Activated T-helper 2 cell treated with anti-CD3 and anti-CD28 coated beads, Interferon-gamma antibody, Interleukin-2, Interleukin-4, amounts not matched to agents 10 μg/mL and 5 μg/mL and 100 μg/mL, durations not matched to agents 14 hours and 24 hours and 36 hours (primary cell): ENCODE results near the gene C17orf107. TPM values are rescaled to one million over a fixed set of nuclear protein-coding genes. Genes with fewer than 3 reads are reported as not detected.

Experiments
- DNase-seq: peaks from one replicate; pipeline ENCODE4 v3.0.0; 2021; ENCODE audit warnings: low spot score
- H3K27ac Mint-ChIP-seq: one replicate; pipeline ENCODE4 v1.8.0; 2021; ENCODE audit warnings: mixed read lengths
- H3K27me3 Mint-ChIP-seq: one replicate; pipeline ENCODE4 v1.8.0; 2021; ENCODE audit warnings: low read depth, mixed read lengths
- H3K36me3 Mint-ChIP-seq: one replicate; pipeline ENCODE4 v1.8.0; 2021; ENCODE audit warnings: low read depth, mixed read lengths
- H3K4me1 Mint-ChIP-seq: one replicate; pipeline ENCODE4 v1.8.0; 2021; ENCODE audit warnings: low read depth, mixed read lengths
- H3K4me3 Mint-ChIP-seq: one replicate; pipeline ENCODE4 v1.8.0; 2021; ENCODE audit warnings: low read depth, mild to moderate bottlenecking, moderate library complexity, mixed read lengths
- H3K9me3 Mint-ChIP-seq: one replicate; pipeline ENCODE4 v1.8.0; 2021; ENCODE audit warnings: mixed read lengths
- intact Hi-C: fragments of 100-400 bp; cut with micrococcal nuclease; formaldehyde crosslinking; loops from one replicate; pipeline ENCODE4 v1.15.1; 2023
- total RNA-seq: library from RNA; stranded (reverse); gene quantifications from 2 replicates; pipeline ENCODE4 v1.2.3, GENCODE V29; 2022

The C17orf107 gene
- total RNA-seq, 1 donor from 2014 or later, result 1.3 TPM

- H3K27me3 Mint-ChIP-seq, result no peaks in the 10 kb centered on the region
- intact Hi-C loops, result no loop called here
- no peak overlapping the region for H3K27ac Mint-ChIP-seq
- no peaks in the 10 kb centered on the region for H3K9me3 Mint-ChIP-seq
- peaks cover 43% of the 10 kb centered on the region for H3K36me3 Mint-ChIP-seq
- no peak for DNase-seq
- peaks cover 26% of the 10 kb centered on the region for H3K4me1 Mint-ChIP-seq
- no peak overlapping the region for H3K4me3 Mint-ChIP-seq
Measured at GRCh38 chr17:4935650-4936049, 36.3 kb downstream of the C17orf107 start.

DNA sequence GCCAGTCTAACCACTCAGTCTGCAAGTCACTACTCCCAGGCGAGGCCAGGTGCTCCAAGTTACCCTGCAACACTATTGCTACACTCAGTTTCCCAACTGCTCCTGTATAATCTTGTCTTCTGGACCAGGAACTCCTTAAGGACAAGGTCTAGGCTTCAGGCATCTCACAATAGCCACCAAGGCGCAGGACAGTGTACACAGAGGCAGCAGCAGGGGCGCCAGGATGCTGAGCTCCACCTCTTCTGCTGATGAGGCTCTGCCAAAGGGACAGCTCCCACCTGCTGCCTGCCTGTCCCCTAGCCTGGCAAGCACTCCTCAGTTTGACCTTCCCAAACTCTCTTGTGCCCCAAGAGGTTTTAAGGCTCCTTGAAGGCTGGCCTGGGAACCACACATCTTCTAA, 37.1 kb downstream of the C17orf107 start:
- Mint-ChIP-seq H3K4me3 (no peak overlapping the region), H3K4me1 (peaks cover 31% of the 10 kb centered on the region), H3K27ac (no peak overlapping the region), H3K36me3 (peaks cover 48% of the 10 kb centered on the region), H3K27me3 (no peaks in the 10 kb centered on the region), H3K9me3 (no peaks in the 10 kb centered on the region)
- intact Hi-C loops, result no loop called here
- DNase-seq, result no peak

GRCh38 chr17:4937553-4937952, 38.2 kb downstream of the C17orf107 start:
- H3K27me3 Mint-ChIP-seq, result no peaks in the 10 kb centered on the region
- H3K27ac Mint-ChIP-seq, result no peak overlapping the region
- intact Hi-C loops, result no loop called here
- H3K9me3 Mint-ChIP-seq, result no peaks in the 10 kb centered on the region
- peak overlapping the region; percentile 100 for H3K4me3 Mint-ChIP-seq
- peaks cover 41% of the 10 kb centered on the region for H3K4me1 Mint-ChIP-seq
- DNase-seq, result no peak
- H3K36me3 Mint-ChIP-seq, result peaks cover 59% of the 10 kb centered on the region

DNA sequence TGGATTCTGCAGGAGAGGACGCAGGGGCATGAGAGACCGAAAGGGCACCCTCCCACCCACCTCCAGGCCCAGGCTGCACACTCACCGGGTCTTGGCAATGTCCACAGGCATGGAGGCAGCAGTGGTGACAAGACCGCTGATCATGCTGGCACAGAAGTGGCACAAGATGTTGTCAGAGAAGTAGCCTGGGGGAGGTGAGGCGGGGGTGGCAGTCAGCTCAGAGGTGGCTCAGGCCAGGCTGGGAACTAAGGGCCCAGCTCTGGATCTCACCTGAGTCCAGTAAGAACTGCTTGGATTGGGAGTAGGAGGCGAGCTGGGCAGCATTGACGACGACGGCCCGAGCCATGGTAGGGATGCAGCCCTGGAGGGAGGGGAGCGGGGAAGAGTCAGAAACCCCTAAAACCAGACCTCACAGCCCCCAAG, 38.7 kb downstream of the C17orf107 start:
- Mint-ChIP-seq H3K9me3 (no peaks in the 10 kb centered on the region), H3K4me3 (peak overlapping the region; percentile 100), H3K27me3 (no peaks in the 10 kb centered on the region), H3K36me3 (peaks cover 64% of the 10 kb centered on the region), H3K4me1 (peaks cover 44% of the 10 kb centered on the region), H3K27ac (no peak overlapping the region)
- DNase-seq, result no peak
- intact Hi-C loops, result no loop called here

- H3K27me3 Mint-ChIP-seq, result no peaks in the 10 kb centered on the region
- H3K36me3 Mint-ChIP-seq, result peaks cover 71% of the 10 kb centered on the region
- H3K4me3 Mint-ChIP-seq, result peak overlapping the region; percentile 100
- H3K4me1 Mint-ChIP-seq, result peaks cover 45% of the 10 kb centered on the region
- no peak for DNase-seq
- H3K27ac Mint-ChIP-seq, result peak overlapping the region; percentile 87
- intact Hi-C loops, result loop anchor here (1.0 kb wide), 1 partner anchor 30 kb away; no protein-coding TSS in a partner anchor
- no peaks in the 10 kb centered on the region for H3K9me3 Mint-ChIP-seq
Measured at GRCh38 chr17:4938688-4939545, 39.6 kb downstream of the C17orf107 start.

- Mint-ChIP-seq H3K27ac (peak overlapping the region; percentile 87), H3K4me3 (peak overlapping the region; percentile 100), H3K9me3 (no peaks in the 10 kb centered on the region), H3K27me3 (no peaks in the 10 kb centered on the region), H3K36me3 (peaks cover 75% of the 10 kb centered on the region), H3K4me1 (peaks cover 45% of the 10 kb centered on the region)
- intact Hi-C loops, result loop anchor here (1.0 kb wide), 1 partner anchor 30 kb away; no protein-coding TSS in a partner anchor
- DNase-seq, result no peak
Measured at GRCh38 chr17:4939546-4939795, 40.1 kb downstream of the C17orf107 start.

DNA sequence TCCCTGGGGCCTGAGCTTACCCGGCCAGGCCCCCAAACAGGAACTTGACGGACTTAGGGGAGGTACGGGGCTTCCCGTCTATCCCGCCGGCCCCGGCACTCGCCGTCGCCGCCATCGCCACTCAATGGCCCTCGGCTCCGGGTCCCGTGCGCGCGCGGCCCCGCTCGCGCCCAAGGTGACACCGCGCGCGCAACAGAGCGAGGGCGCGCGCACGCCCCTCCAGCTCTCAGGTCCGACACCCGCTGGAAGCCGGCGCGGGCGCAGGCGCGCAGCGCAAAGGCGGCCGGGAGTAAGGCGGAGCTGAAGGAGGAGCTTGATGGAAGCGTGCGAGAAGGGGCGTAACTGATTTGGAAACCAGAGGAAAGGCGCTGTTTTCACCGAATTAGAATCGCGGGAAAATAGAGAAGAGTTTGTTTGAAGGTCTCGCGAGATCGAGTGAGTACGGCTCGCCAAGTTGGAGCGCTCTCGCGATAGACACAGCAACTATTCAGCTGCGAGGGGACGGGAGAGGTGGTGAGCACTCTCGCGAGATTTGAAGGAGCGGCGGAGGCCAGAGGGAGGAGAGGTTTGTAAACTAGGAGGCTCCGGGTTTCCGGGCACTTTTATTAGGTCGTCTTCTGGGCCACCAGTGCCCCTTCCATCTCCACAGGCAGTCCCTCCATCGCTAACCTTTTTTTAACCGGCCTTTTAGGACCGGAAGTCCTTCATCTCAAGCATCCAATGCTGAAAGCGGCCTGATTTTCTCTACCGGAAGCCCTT, 40.6 kb downstream of the C17orf107 start, which contains the start of the genes RNF167 and SLC25A11:
Gene RNF167, plus strand, starts transcription at position 473 of the 759 bp plus-strand sequence. CDS start 642 bp downstream, outside the sequence.
Gene SLC25A11, minus strand, starts transcription at position 251 of the 759 bp plus-strand sequence. Its CDS starts 136 bp downstream, at position 115.
- peaks cover 48% of the 10 kb centered on the region for H3K4me1 Mint-ChIP-seq
- peaks cover 79% of the 10 kb centered on the region for H3K36me3 Mint-ChIP-seq

DNA sequence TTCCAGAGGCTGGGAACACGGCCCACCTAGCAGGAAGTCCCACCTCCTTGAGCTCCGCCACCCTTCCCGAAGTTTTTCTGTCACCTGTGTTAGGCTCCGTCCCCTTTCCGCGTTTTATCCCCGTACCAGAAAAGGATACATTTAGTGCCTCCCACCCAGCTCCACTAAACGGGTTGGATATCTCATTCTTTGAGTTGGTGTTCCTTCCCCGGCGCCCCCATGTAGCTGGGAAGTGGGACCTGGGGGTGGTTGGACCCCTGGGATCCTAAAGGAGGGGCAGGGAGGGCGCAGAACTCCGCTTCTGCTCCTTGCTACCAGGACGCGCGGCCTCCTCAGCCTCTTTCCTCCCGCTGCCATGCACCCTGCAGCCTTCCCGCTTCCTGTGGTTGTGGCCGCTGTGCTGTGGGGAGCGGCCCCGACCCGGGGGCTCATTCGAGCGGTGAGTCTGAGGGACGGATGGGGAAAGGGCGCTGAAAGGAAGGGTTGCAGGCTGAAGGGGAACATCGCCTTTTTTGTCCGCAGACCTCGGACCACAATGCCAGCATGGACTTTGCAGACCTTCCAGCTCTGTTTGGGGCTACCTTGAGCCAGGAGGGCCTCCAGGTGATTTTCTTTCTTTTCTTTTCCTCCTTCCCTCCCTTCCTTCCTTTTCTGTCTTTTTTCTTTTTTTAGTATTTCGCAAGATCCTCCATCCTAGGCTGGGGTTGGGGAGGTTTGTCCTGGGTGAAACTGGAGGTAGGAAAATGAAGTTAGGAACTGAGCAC, 41.4 kb downstream of the C17orf107 start:
- Mint-ChIP-seq H3K36me3 (peaks cover 86% of the 10 kb centered on the region), H3K27me3 (no peaks in the 10 kb centered on the region), H3K4me1 (peaks cover 55% of the 10 kb centered on the region), H3K4me3 (peak overlapping the region; percentile 100), H3K27ac (peak overlapping the region; percentile 87), H3K9me3 (no peaks in the 10 kb centered on the region)
- intact Hi-C loops, result loop anchor here (1.0 to 10.0 kb wide), 6 partner anchors 8 to 576 kb away; partner anchors contain the start of genes ARRB2, INCA1, KIF1C and PFN1
- DNase-seq, result peak; percentile 42

More for the DNA sequence above, 40.6 kb downstream of the C17orf107 start, which contains the start of the genes RNF167 and SLC25A11:
- peak within 1 kb of the TSS; percentile 87 for H3K27ac Mint-ChIP-seq
- no peaks in the 10 kb centered on the region for H3K9me3 Mint-ChIP-seq
- peak; percentile 98 for DNase-seq
- intact Hi-C loops, result loop anchor here (1.0 to 10.0 kb wide), 7 partner anchors 8 to 575 kb away; partner anchors contain the start of genes ARRB2, INCA1, KIF1C and PFN1
- H3K27me3 Mint-ChIP-seq, result no peaks in the 10 kb centered on the region
- peak within 1 kb of the TSS; percentile 100 for H3K4me3 Mint-ChIP-seq

DNA sequence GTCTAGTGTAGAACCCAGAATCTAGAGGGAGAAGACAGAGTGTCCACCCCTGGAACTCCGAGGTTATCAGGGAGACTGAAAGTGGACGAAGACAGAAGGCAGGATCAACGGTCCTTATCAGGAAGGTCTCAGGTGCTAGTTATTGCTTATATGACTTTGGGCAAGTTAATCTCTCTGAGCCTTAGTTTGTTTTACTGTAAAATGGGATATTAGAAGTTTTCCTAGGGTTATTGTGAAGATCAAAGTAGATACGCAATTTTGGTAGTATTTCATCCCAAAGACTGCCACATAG, 41.9 kb downstream of the C17orf107 start:
- Mint-ChIP-seq H3K9me3 (no peaks in the 10 kb centered on the region), H3K27ac (peak overlapping the region; percentile 87), H3K4me1 (peaks cover 57% of the 10 kb centered on the region), H3K27me3 (no peaks in the 10 kb centered on the region), H3K4me3 (peak overlapping the region; percentile 100), H3K36me3 (peaks cover 88% of the 10 kb centered on the region)
- intact Hi-C loops, result loop anchor here (2.0 to 10.0 kb wide), 3 partner anchors 56 to 576 kb away; partner anchors contain the start of genes ARRB2, INCA1, KIF1C and UBE2G1
- DNase-seq, result no peak

DNA sequence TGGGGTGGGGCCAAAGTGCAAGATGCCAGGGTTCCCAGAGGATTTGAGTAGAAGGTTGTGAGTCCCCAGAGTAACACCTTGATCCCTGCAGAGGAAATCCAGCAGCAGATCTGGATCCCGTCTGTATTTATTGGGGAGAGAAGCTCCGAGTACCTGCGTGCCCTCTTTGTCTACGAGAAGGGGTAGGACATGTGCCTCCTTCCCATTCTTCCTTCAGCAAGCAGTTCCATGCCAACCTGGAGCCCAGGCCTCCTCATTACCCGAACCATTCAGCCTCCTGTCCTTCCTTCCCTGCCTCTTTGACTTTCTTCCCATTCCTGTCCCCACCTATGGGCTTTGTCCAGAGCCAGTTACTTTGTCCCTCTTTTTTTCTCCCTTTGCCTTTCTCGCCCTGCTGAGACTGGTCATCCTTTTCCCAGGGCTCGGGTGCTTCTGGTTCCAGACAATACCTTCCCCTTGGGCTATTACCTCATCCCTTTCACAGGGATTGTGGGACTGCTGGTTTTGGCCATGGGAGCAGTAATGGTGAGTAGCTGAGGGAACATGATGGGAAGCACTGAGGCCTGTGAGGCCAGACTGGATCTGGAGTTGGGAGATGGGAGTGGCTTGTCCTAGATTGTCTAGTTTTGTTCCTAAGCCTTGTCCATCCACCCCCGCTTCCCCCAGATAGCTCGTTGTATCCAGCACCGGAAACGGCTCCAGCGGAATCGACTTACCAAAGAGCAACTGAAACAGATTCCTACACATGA, 43.6 kb downstream of the C17orf107 start:
- H3K27ac Mint-ChIP-seq, result peak overlapping the region; percentile 7
- H3K36me3 Mint-ChIP-seq, result peaks cover 89% of the 10 kb centered on the region
- no peak for DNase-seq
- peak overlapping the region; percentile 100 for H3K4me3 Mint-ChIP-seq
- H3K27me3 Mint-ChIP-seq, result no peaks in the 10 kb centered on the region
- H3K9me3 Mint-ChIP-seq, result no peaks in the 10 kb centered on the region
- intact Hi-C loops, result loop anchor here (10.0 kb wide), 1 partner anchor 578 kb away; the partner anchor contains the start of gene UBE2G1
- peaks cover 60% of the 10 kb centered on the region for H3K4me1 Mint-ChIP-seq

DNA sequence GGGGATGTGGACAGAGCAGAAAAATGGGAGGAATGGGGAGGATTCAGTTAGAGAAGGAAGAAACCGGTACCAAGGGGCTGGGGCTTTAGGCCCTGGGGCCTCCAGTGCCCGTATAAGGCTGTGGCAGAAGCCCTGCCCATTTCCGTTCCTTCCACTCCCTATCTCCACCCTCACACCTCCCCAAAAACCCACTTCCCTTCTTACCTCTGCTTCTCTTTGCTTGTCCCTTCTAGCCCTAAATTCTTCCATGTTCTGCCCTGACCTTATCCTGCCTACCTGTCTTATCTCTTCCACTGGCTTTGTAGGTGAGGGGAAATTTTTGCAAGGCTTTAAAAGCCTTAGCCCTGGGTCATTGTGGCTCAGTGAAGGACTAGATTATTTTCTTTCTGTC, 44.8 kb downstream of the C17orf107 start:
- Mint-ChIP-seq H3K27me3 (no peaks in the 10 kb centered on the region), H3K27ac (peak overlapping the region; percentile 92), H3K36me3 (peaks cover 78% of the 10 kb centered on the region), H3K4me1 (peaks cover 52% of the 10 kb centered on the region), H3K4me3 (peak overlapping the region; percentile 100), H3K9me3 (no peaks in the 10 kb centered on the region)
- DNase-seq, result peak; percentile 66
- intact Hi-C loops, result loop anchor here (2.0 to 10.0 kb wide), 2 partner anchors 35 to 579 kb away; partner anchors contain the start of gene UBE2G1
